Fibroblast of villous mesenchyme (primary cell): ENCODE data around the gene IL17RB. TPM values are rescaled to one million over a fixed set of nuclear protein-coding genes. Genes with fewer than 3 reads are reported as not detected.
A peak's percentile ranks its signal among the peaks of the same experiment; 100 is the strongest.

Experiments used
- DNase-seq: peaks from one replicate; pipeline ENCODE4 v3.0.0-alpha.2; 2010; ENCODE audit warnings: low read depth
- H3K4me3 ChIP-seq: 2 replicates; pipeline ENCODE4 v1.5.1; 2011; ENCODE audit warnings: low read depth, mild to moderate bottlenecking, low read length
- CTCF ChIP-seq: IDR thresholded peaks from 2 replicates; pipeline ENCODE4 v1.5.1; 2012; ENCODE audit warnings: low read depth, mild to moderate bottlenecking, low read length; ENCODE audit not compliant: insufficient read depth
- total RNA-seq: library from RNA; depleted of rRNA; stranded (reverse); fragments of >200 nt; gene quantifications from 2 replicates; pipeline ENCODE4 v1.2.3, GENCODE V29; 2012

The IL17RB gene
- total RNA-seq, 1 donor, result 0.43 TPM

GRCh38 chr3:53880396-53881345 lies 34.3 kb downstream of the IL17RB start:
- peak; percentile 13 for DNase-seq
- H3K4me3 ChIP-seq, result peak overlapping the region; percentile 89

GRCh38 chr3:53881691-53882593 lies 35.6 kb downstream of the IL17RB start, which contains the start of gene ACTR8:
Gene ACTR8, minus strand, starts transcription at chr3:53882152. Its CDS starts 51 bp downstream, at chr3:53882101.
- peak; percentile 37 for TF ChIP-seq CTCF
- peak within 1 kb of the TSS; percentile 89 for H3K4me3 ChIP-seq
- DNase-seq, result peak; percentile 87

More at GRCh38 chr3:53880396-53881345, 34.3 kb downstream of the IL17RB start:
- TF ChIP-seq CTCF, result no peak

- TF ChIP-seq CTCF, result no peak
- H3K4me3 ChIP-seq, result no peak overlapping the region
- no peak for DNase-seq
Observed at GRCh38 chr3:53883008-53883407, 36.6 kb downstream of the IL17RB start.

- H3K4me3 ChIP-seq, result no peak overlapping the region
- DNase-seq, result no peak
- TF ChIP-seq CTCF, result no peak
Observed at GRCh38 chr3:53884623-53885022, 38.3 kb downstream of the IL17RB start.

GRCh38 chr3:53885239-53885638 lies 38.9 kb downstream of the IL17RB start:
- DNase-seq, result no peak

More at GRCh38 chr3:53885239-53885638, 38.9 kb downstream of the IL17RB start:
- TF ChIP-seq CTCF, result no peak
- H3K4me3 ChIP-seq, result no peak overlapping the region
